Nephron progenitor cell (in vitro differentiated cells): ENCODE results near the gene SNED1.

ENCODE experiments used
- DNase-seq: peaks from one replicate; pipeline ENCODE4 v3.0.0; 2021
- H3K27ac Mint-ChIP-seq: 2 replicates; pipeline ENCODE4 v1.8.0; 2021; ENCODE audit warnings: mild to moderate bottlenecking, moderate library complexity, mixed read lengths
- H3K27me3 Mint-ChIP-seq: 2 replicates; pipeline ENCODE4 v1.8.0; 2021; ENCODE audit warnings: mild to moderate bottlenecking, low read depth, mixed read lengths; ENCODE audit not compliant: poor library complexity
- H3K36me3 Mint-ChIP-seq: 2 replicates; pipeline ENCODE4 v1.8.0; 2021; ENCODE audit warnings: low read depth, mixed read lengths
- H3K4me1 Mint-ChIP-seq: 2 replicates; pipeline ENCODE4 v1.8.0; 2021; ENCODE audit warnings: mixed read lengths
- H3K4me3 Mint-ChIP-seq: 2 replicates; pipeline ENCODE4 v1.8.0; 2021; ENCODE audit warnings: mild to moderate bottlenecking, moderate library complexity, mixed read lengths
- H3K9me3 Mint-ChIP-seq: 2 replicates; pipeline ENCODE4 v1.8.0; 2021; ENCODE audit warnings: mild to moderate bottlenecking, moderate library complexity, mixed read lengths
- CTCF ChIP-seq: fragments of 200-600 bp; sonication (generic); IDR thresholded peaks from 2 replicates; pipeline ENCODE4 v1.5.0; 2021; ENCODE audit warnings: antibody characterized with exemption

Gene SNED1

GRCh38 chr2:241063587-241063986, 65.2 kb downstream of the SNED1 start:
- no peaks in the 10 kb centered on the region for H3K36me3 Mint-ChIP-seq
- no peak overlapping the region for H3K4me3 Mint-ChIP-seq
- peaks cover 78% of the 10 kb centered on the region for H3K27me3 Mint-ChIP-seq
- H3K9me3 Mint-ChIP-seq: no peaks in the 10 kb centered on the region
- DNase-seq: no peak
- H3K27ac Mint-ChIP-seq: no peak overlapping the region
- no peak for TF ChIP-seq CTCF
- no peaks in the 10 kb centered on the region for H3K4me1 Mint-ChIP-seq

- Mint-ChIP-seq H3K9me3 (no peaks in the 10 kb centered on the region), H3K27me3 (peaks cover 75% of the 10 kb centered on the region), H3K27ac (peak overlapping the region; percentile 39), H3K4me1 (no peaks in the 10 kb centered on the region), H3K4me3 (no peak overlapping the region), H3K36me3 (no peaks in the 10 kb centered on the region)
- no peak for DNase-seq
- no peak for TF ChIP-seq CTCF
These were observed 65.8 kb downstream of the SNED1 start for GRCh38 chr2:241064008-241064801.

GRCh38 chr2:241064802-241065354, 66.5 kb downstream of the SNED1 start:
- Mint-ChIP-seq H3K27ac (no peak overlapping the region), H3K4me1 (no peaks in the 10 kb centered on the region), H3K9me3 (no peaks in the 10 kb centered on the region), H3K4me3 (no peak overlapping the region), H3K36me3 (no peaks in the 10 kb centered on the region), H3K27me3 (peaks cover 69% of the 10 kb centered on the region)
- no peak for TF ChIP-seq CTCF
- DNase-seq: no peak

GRCh38 chr2:241065355-241065803, 67.0 kb downstream of the SNED1 start:
- Mint-ChIP-seq H3K9me3 (no peaks in the 10 kb centered on the region), H3K36me3 (no peaks in the 10 kb centered on the region), H3K4me1 (peaks cover 3% of the 10 kb centered on the region), H3K27me3 (peaks cover 68% of the 10 kb centered on the region), H3K27ac (no peak overlapping the region), H3K4me3 (no peak overlapping the region)
- DNase-seq: no peak
- no peak for TF ChIP-seq CTCF

- H3K9me3 Mint-ChIP-seq: no peaks in the 10 kb centered on the region
- peaks cover 9% of the 10 kb centered on the region for H3K4me1 Mint-ChIP-seq
- H3K27ac Mint-ChIP-seq: peak overlapping the region; percentile 80
- no peak for DNase-seq
- H3K4me3 Mint-ChIP-seq: no peak overlapping the region
- peaks cover 58% of the 10 kb centered on the region for H3K27me3 Mint-ChIP-seq
- TF ChIP-seq CTCF: no peak
- H3K36me3 Mint-ChIP-seq: no peaks in the 10 kb centered on the region
These were observed 67.9 kb downstream of the SNED1 start for GRCh38 chr2:241066171-241066892.
